ENCODE results near the gene BEX4.

The BEX4 gene

GRCh38 chrX:103240155-103240554, 25.2 kb downstream of the BEX4 start:
- DNase-seq: no peak

GRCh38 chrX:103248553-103248952, 33.6 kb downstream of the BEX4 start:
- no peak for DNase-seq

DNA sequence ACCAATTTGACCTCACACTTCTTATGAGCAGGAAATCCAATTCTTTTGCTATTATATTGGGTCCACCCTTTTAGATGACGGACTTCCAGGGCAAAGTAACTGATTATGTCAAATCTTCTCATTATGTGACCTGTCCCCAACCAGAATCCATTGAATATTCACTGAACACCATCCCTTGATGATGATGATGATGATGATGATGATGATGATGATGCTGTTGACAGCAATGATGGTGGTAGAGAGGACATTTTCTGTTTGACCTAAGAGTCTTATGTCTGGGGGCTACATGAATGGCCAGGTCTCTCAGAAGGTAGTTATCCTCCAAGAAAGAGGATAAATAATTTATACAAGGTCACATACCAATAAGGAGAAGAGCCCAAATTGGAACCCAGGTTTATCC, 34.9 kb downstream of the BEX4 start:
- DNase-seq: no peak

DNA sequence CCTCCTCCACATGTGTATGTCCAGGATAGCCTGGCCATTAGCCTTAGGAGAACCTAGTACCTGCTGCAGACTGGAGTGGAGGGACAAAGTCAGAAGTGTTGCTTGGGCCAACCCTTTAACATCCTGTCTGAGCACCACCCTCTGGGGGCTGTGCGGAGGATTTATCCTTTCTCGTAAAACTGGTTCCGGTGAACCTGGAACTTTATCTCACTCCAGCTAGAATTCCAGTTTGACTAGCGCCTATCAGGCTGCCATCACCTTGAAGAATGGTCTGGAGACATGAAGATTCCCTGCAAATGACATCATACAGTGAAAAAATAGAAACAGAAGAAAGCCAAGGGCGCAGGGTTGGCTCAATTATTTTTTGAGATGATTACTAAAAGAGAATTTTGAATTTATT, 36.1 kb downstream of the BEX4 start:
- DNase-seq: no peak

GRCh38 chrX:103253608-103254007, 38.7 kb downstream of the BEX4 start:
- DNase-seq: no peak

- peak; percentile 33 for DNase-seq
Observed at GRCh38 chrX:103254171-103254824, 39.4 kb downstream of the BEX4 start.

DNA sequence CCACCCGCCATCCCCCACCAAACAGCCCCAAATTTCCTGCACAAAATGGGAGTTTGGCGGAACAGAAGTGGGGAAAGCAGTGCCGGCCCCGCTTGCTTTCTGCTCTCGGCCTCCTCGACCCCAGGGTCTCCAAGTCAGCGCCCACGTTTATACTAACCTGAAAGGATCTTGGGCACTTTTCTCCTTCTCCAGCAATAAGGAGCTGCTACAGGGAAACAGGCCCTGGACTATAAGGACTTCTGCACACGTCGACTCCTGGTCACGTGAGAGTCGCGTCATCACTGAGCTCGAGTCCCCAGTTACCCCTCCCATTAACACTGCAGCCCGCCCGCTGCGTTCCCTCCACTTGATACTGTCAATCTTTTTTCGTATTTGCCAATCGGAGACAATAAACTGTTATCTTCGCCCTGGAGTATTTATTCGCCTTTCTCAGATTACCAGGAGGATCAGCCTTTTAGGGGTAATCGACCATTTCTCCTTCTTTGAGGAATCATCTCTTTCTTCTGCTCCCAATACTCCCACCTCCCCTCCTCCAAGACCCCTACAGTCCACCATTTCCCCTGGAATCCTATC, 40.1 kb downstream of the BEX4 start, which contains the start of gene TCEAL8:
Gene TCEAL8, minus strand, starts transcription at position 235 of the 573 bp plus-strand sequence. CDS start 1,176 bp downstream, outside the sequence.
- peak; percentile 90 for DNase-seq

DNA sequence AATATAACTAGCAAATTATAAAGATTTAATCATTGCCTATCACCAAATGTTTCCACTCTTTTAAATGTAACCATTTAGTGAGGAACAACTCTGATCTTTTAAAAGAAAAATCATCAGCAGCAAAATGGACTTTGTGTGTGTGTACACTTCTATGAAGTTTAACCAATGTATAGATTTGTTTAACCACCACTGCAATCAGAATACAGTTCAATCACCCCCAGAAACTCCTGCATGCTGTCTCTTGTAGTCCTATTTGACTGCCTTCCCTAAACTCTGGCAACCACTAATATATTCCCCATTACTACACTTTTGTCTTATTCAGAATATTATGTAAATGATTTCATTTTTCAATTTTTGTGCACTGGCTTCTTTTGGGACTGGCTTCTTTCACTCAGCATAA, 41.7 kb downstream of the BEX4 start:
- no peak for DNase-seq

DNA sequence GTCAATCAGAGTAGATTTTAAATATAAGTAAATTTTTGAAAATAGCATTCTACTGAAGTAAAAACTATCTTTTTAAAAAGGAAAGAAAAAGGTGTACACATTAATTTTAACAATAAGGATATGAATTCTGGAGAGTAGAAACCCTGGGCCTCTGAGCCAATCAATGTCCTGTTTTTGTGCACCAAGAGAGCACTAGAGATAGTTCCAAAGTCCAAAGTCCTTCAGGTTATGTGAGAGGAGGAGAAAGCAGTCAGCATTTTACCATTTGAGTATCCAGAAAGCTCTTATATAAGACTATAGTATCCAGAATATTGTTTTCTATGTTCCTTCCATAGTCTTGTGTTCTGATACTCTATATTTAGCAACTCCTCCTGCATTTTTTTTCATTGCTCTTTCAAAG, 43.4 kb downstream of the BEX4 start:
- no peak for DNase-seq
